ENCODE results near the gene MAGI1. TPM values are rescaled to one million over a fixed set of nuclear protein-coding genes. Genes with fewer than 3 reads are reported as not detected.

MAGI1 gene
- total RNA-seq, 1 experiment from 2014 or later, result 58.2 TPM

GRCh38 chr3:65993134-65993900 lies 45.4 kb downstream of the MAGI1 start:
- Mint-ChIP-seq H3K27ac (no peak overlapping the region), H3K27me3 (ENCODE audit: low read depth) (no peaks in the 10 kb centered on the region), H3K9me3 (no peaks in the 10 kb centered on the region), H3K4me3 (no peak overlapping the region), H3K4me1 (peaks cover 48% of the 10 kb centered on the region), H3K36me3 (peaks cover 6% of the 10 kb centered on the region; the same call in 1 of the 2 replicates)
- TF ChIP-seq NR2C2 (CRISPR knock-in tag; IDR thresholded peaks at IDR 0.05) (no peak), ZNF138 (CRISPR knock-in tag; conservative IDR thresholded peaks at IDR 0.05) (no peak), CBFB (CRISPR knock-in tag; IDR thresholded peaks at IDR 0.05; ENCODE audit: low read depth) (no peak), ATF1 (CRISPR knock-in tag; IDR thresholded peaks at IDR 0.05) (no peak), KAT7 (CRISPR knock-in tag; IDR thresholded peaks at IDR 0.05; ENCODE audit: borderline replicate concordance) (no peak), USF1 (CRISPR knock-in tag; IDR thresholded peaks at IDR 0.05) (no peak), MLX (CRISPR knock-in tag; IDR thresholded peaks at IDR 0.05) (no peak), ESRRA (CRISPR knock-in tag; IDR thresholded peaks at IDR 0.05; ENCODE audit: borderline replicate concordance) (no peak), NFATC4 (CRISPR knock-in tag; IDR thresholded peaks at IDR 0.05) (no peak), ZNF219 (CRISPR knock-in tag; IDR thresholded peaks at IDR 0.05; ENCODE audit: borderline replicate concordance) (no peak), ZNF121 (CRISPR knock-in tag; IDR thresholded peaks at IDR 0.05) (no peak)
- DNase-seq (ENCODE audit: low spot score) (no peak), ATAC-seq (no peak)
- POLR2A ChIA-PET, result interaction anchor here (0.6 kb wide), 1 partner anchor 9 kb away, joined by 3 read pairs; no protein-coding TSS in a partner anchor
- CTCF ChIA-PET, result interaction anchor here (0.7 kb wide), 1 partner anchor 484 kb away, joined by 6 read pairs; no protein-coding TSS in a partner anchor

- Mint-ChIP-seq H3K27ac (no peak overlapping the region), H3K4me1 (peaks cover 42% of the 10 kb centered on the region)
- CTCF ChIA-PET, result no interaction called here
Measured at GRCh38 chr3:65992106-65992505, 46.6 kb downstream of the MAGI1 start.

GRCh38 chr3:65988411-65989180 lies 50.1 kb downstream of the MAGI1 start:
- ChIA-PET CTCF (no interaction called here), POLR2A (no interaction called here)
- H3K36me3 Mint-ChIP-seq, result peaks cover 4% of the 10 kb centered on the region; the same call in 1 of the 2 replicates
- DNase-seq (ENCODE audit: low spot score) (no peak), ATAC-seq (no peak)
- H3K27ac Mint-ChIP-seq, result no peak overlapping the region
- no peaks in the 10 kb centered on the region for H3K27me3 Mint-ChIP-seq (ENCODE audit: low read depth)
- peaks cover 27% of the 10 kb centered on the region for H3K4me1 Mint-ChIP-seq
- H3K9me3 Mint-ChIP-seq, result no peaks in the 10 kb centered on the region
- no peak overlapping the region for H3K4me3 Mint-ChIP-seq
- TF ChIP-seq ATF1 (CRISPR knock-in tag; IDR thresholded peaks at IDR 0.05), result no peak
- TF ChIP-seq ARID4B (CRISPR knock-in tag; IDR thresholded peaks at IDR 0.05; ENCODE audit: borderline replicate concordance), result no peak
- TF ChIP-seq, protein P1, sequence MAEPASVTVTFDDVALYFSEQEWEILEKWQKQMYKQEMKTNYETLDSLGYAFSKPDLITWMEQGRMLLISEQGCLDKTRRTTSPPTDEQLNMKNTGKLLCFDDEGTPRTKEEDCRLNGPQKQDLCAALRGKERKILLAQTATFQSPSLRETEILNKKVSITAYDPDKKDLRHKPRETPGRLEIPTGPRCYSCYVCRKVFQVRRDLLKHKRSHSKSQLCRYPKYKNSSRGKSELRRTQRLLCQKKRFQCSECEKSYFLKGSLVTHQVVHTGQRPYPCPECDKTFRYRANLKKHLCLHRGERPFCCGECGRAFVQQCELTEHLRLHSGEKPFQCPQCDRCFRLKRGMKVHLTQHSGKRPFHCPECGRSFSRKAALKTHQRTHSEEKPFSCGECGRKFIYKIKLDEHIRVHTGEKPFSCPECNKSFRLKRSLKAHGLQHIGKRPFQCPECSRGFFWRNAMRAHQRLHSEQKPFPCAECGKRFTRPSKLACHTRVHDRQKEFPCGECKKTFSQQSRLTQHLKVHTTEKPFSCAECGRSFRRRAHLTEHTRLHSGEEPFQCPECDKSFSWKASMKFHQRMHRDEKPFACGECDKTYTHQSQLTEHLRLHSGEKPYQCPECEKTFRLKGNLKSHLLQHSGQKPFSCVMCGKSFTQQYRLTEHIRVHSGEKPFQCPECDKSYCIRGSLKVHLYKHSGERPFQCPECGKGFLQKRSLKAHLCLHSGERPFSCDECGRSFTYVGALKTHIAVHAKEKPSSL (CRISPR knock-in tag; conservative IDR thresholded peaks at IDR 0.05), result no peak
- TF ChIP-seq, protein P2, sequence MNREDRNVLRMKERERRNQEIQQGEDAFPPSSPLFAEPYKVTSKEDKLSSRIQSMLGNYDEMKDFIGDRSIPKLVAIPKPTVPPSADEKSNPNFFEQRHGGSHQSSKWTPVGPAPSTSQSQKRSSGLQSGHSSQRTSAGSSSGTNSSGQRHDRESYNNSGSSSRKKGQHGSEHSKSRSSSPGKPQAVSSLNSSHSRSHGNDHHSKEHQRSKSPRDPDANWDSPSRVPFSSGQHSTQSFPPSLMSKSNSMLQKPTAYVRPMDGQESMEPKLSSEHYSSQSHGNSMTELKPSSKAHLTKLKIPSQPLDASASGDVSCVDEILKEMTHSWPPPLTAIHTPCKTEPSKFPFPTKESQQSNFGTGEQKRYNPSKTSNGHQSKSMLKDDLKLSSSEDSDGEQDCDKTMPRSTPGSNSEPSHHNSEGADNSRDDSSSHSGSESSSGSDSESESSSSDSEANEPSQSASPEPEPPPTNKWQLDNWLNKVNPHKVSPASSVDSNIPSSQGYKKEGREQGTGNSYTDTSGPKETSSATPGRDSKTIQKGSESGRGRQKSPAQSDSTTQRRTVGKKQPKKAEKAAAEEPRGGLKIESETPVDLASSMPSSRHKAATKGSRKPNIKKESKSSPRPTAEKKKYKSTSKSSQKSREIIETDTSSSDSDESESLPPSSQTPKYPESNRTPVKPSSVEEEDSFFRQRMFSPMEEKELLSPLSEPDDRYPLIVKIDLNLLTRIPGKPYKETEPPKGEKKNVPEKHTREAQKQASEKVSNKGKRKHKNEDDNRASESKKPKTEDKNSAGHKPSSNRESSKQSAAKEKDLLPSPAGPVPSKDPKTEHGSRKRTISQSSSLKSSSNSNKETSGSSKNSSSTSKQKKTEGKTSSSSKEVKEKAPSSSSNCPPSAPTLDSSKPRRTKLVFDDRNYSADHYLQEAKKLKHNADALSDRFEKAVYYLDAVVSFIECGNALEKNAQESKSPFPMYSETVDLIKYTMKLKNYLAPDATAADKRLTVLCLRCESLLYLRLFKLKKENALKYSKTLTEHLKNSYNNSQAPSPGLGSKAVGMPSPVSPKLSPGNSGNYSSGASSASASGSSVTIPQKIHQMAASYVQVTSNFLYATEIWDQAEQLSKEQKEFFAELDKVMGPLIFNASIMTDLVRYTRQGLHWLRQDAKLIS (CRISPR knock-in tag; IDR thresholded peaks at IDR 0.05; ENCODE audit: borderline replicate concordance), result no peak
- no peak for TF ChIP-seq MXD4 (CRISPR knock-in tag; IDR thresholded peaks at IDR 0.05; ENCODE audit: borderline replicate concordance)
- TF ChIP-seq TEAD1 (CRISPR knock-in tag; IDR thresholded peaks at IDR 0.05), result no peak
- no peak for TF ChIP-seq SMAD3 (CRISPR knock-in tag; IDR thresholded peaks at IDR 0.05; ENCODE audit: borderline replicate concordance)

More at GRCh38 chr3:65992106-65992505, 46.6 kb downstream of the MAGI1 start:
- H3K27me3 Mint-ChIP-seq (ENCODE audit: low read depth), result no peaks in the 10 kb centered on the region
- H3K4me3 Mint-ChIP-seq, result no peak overlapping the region
- no peaks in the 10 kb centered on the region for H3K9me3 Mint-ChIP-seq
- POLR2A ChIA-PET, result interaction anchor here (0.6 kb wide), 1 partner anchor 44 kb away, joined by 12 read pairs; no protein-coding TSS in a partner anchor
- peaks cover 6% of the 10 kb centered on the region; the same call in 1 of the 2 replicates for H3K36me3 Mint-ChIP-seq
- no peak for TF ChIP-seq ZNF396 (CRISPR knock-in tag; IDR thresholded peaks at IDR 0.05; ENCODE audit: borderline replicate concordance)
- no peak for TF ChIP-seq ATF1 (CRISPR knock-in tag; IDR thresholded peaks at IDR 0.05)
- ATAC-seq (no peak), DNase-seq (ENCODE audit: low spot score) (no peak)

Data from WTC11 (cell line).